SH-SY5Y (cell line): ENCODE results near the gene QRFP.

Source experiments
- GATA2 ChIP-seq: IDR thresholded peaks from 2 replicates; pipeline ENCODE4 v1.6.1; 2011; ENCODE audit warnings: mild to moderate bottlenecking, low read depth, low read length
- GATA3 ChIP-seq: IDR thresholded peaks from 2 replicates; pipeline ENCODE4 v1.6.1; 2011; ENCODE audit warnings: low read depth, mild to moderate bottlenecking, low read length, moderate library complexity

GRCh38 chr9:130942679-130943078 is 46.1 kb upstream of the QRFP start:
- TF ChIP-seq GATA3, result no peak
- no peak for TF ChIP-seq GATA2
